ENCODE measurements around the gene ISG15.

ISG15 gene

GRCh38 chr1:1013105-1013921 is at the start of gene ISG15:
TSS of gene ISG15 (plus strand) at chr1:1013497. CDS start at chr1:1013574, 77 bp downstream.
- Histone ChIP-seq H3K4me3 (ENCODE audit: insufficient read length, low read depth) (peak within 1 kb of the TSS; percentile 55), H3K9ac (ENCODE audit: insufficient read length, low read depth) (peak within 1 kb of the TSS; percentile 80), H3K36me3 (ENCODE audit: insufficient read depth, insufficient read length, low read length) (peaks cover 8% of the 10 kb centered on the region), H3K27me3 (ENCODE audit: insufficient read depth, insufficient read length) (no peaks in the 10 kb centered on the region), H3K4me1 (ENCODE audit: insufficient read depth, insufficient read length) (peaks cover 6% of the 10 kb centered on the region), H3K9me3 (ENCODE audit: insufficient read depth, low read length) (no peaks in the 10 kb centered on the region; the same call in 1 of the 2 replicates)
- peak; percentile 33 for DNase-seq (ENCODE audit: low read depth, low spot score)
- TF ChIP-seq YY1 (IDR thresholded peaks at IDR 0.05; ENCODE audit: insufficient read depth, insufficient read length) (no peak), ZNF274 (IDR thresholded peaks at IDR 0.05; ENCODE audit: low read depth, low read length) (no peak), SUZ12 (IDR thresholded peaks at IDR 0.05; ENCODE audit: extremely low read depth, insufficient read depth, insufficient read length) (no peak)

- no peak for TF ChIP-seq ZNF274 (IDR thresholded peaks at IDR 0.05; ENCODE audit: low read depth, low read length)
- TF ChIP-seq YY1 (IDR thresholded peaks at IDR 0.05; ENCODE audit: insufficient read depth, insufficient read length), result no peak
- no peak for TF ChIP-seq SUZ12 (IDR thresholded peaks at IDR 0.05; ENCODE audit: extremely low read depth, insufficient read depth, insufficient read length)
- DNase-seq (ENCODE audit: low read depth, low spot score), result no peak
- Histone ChIP-seq H3K4me3 (ENCODE audit: insufficient read length, low read depth) (no peak overlapping the region), H3K9me3 (ENCODE audit: insufficient read depth, low read length) (no peaks in the 10 kb centered on the region), H3K9ac (ENCODE audit: insufficient read length, low read depth) (no peak overlapping the region), H3K27me3 (ENCODE audit: insufficient read depth, insufficient read length) (peaks cover 28% of the 10 kb centered on the region), H3K36me3 (ENCODE audit: insufficient read depth, insufficient read length, low read length) (peaks cover 31% of the 10 kb centered on the region), H3K4me1 (ENCODE audit: insufficient read depth, insufficient read length) (peaks cover 8% of the 10 kb centered on the region)
Measured at GRCh38 chr1:963746-964525, 49.4 kb upstream of the ISG15 start.

GRCh38 chr1:964691-965525 is 48.4 kb upstream of the ISG15 start:
- Histone ChIP-seq H3K4me3 (ENCODE audit: insufficient read length, low read depth) (no peak overlapping the region), H3K9ac (ENCODE audit: insufficient read length, low read depth) (no peak overlapping the region), H3K36me3 (ENCODE audit: insufficient read depth, insufficient read length, low read length) (peaks cover 31% of the 10 kb centered on the region), H3K9me3 (ENCODE audit: insufficient read depth, low read length) (no peaks in the 10 kb centered on the region), H3K27me3 (ENCODE audit: insufficient read depth, insufficient read length) (peaks cover 28% of the 10 kb centered on the region), H3K4me1 (ENCODE audit: insufficient read depth, insufficient read length) (peaks cover 8% of the 10 kb centered on the region)
- DNase-seq (ENCODE audit: low read depth, low spot score), result no peak
- no peak for TF ChIP-seq ZNF274 (IDR thresholded peaks at IDR 0.05; ENCODE audit: low read depth, low read length)
- TF ChIP-seq YY1 (IDR thresholded peaks at IDR 0.05; ENCODE audit: insufficient read depth, insufficient read length), result no peak
- TF ChIP-seq SUZ12 (IDR thresholded peaks at IDR 0.05; ENCODE audit: extremely low read depth, insufficient read depth, insufficient read length), result no peak

DNA sequence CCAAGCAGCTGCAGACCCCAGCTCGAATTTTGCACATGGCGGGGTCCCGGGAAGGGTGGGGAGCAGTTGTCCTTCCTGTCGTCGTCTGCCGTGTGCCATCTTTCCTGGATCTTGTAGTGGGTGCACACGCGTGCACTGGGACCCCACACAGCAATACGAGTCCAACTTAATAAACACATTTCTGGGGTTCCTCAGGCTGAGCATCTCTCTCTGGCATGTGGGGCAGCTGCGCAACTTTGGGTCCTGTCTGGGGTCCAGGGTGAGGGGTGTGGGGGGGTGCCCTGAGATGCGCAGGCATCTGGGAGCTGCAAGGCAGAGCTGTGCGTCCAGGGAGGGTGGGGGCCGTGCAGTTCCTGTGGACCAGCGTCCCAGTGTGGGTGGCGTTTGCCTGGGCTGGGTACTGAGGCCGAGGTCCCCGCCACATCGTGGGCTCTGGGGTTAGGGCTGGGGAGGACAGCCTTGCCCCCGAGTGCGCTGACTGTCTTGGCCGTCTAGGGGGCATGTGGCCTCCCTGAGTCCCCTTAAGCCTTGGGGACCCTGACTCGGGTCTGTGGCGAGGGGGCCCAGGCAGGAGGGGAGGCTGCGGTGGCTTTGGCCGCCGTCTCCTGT is 47.7 kb upstream of the ISG15 start:
- Histone ChIP-seq H3K9ac (ENCODE audit: insufficient read length, low read depth) (peak overlapping the region; percentile 79), H3K36me3 (ENCODE audit: insufficient read depth, insufficient read length, low read length) (peaks cover 31% of the 10 kb centered on the region), H3K4me1 (ENCODE audit: insufficient read depth, insufficient read length) (peaks cover 12% of the 10 kb centered on the region), H3K9me3 (ENCODE audit: insufficient read depth, low read length) (no peaks in the 10 kb centered on the region), H3K27me3 (ENCODE audit: insufficient read depth, insufficient read length) (peaks cover 24% of the 10 kb centered on the region), H3K4me3 (ENCODE audit: insufficient read length, low read depth) (no peak overlapping the region)
- DNase-seq (ENCODE audit: low read depth, low spot score), result no peak
- no peak for TF ChIP-seq SUZ12 (IDR thresholded peaks at IDR 0.05; ENCODE audit: extremely low read depth, insufficient read depth, insufficient read length)
- no peak for TF ChIP-seq YY1 (IDR thresholded peaks at IDR 0.05; ENCODE audit: insufficient read depth, insufficient read length)
- TF ChIP-seq ZNF274 (IDR thresholded peaks at IDR 0.05; ENCODE audit: low read depth, low read length), result no peak

DNA sequence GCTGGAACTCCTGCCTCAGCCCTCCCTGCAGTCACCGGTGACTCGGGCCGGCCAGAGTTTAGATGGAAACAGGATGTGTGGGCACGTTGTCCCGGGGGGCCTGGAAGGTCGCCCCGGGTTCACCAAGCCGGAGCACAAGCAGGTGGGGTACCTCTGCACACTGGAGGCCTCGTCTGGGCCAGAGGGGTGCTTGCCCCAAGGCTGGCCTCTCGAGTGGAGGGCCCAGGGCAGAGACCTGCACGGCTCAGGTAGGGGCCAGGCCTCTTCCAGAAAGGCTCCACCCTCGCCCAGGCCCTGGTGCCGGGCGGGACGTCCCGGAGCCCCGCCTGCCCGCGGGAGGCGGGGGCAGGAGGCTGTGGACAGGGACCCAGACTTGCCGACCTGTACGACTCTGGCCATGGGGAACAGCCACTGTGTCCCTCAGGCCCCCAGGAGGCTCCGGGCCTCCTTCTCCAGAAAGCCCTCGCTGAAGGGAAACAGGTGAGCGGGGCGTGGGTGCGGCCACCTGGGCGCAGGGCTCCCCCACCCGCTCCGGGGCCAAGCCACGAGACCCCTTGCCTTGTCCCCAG is 47.1 kb upstream of the ISG15 start, which contains the start of gene PLEKHN1:
Gene PLEKHN1 (plus strand): TSS at position 348 of the 569 bp plus-strand sequence. CDS start 50 bp downstream, at position 398.
- DNase-seq (ENCODE audit: low read depth, low spot score), result no peak
- H3K9me3 ChIP-seq (ENCODE audit: insufficient read depth, low read length), result no peaks in the 10 kb centered on the region
- peak within 1 kb of the TSS; percentile 63 for H3K4me3 ChIP-seq (ENCODE audit: insufficient read length, low read depth)
- H3K9ac ChIP-seq (ENCODE audit: insufficient read length, low read depth), result peak within 1 kb of the TSS; percentile 79
- H3K36me3 ChIP-seq (ENCODE audit: insufficient read depth, insufficient read length, low read length), result peaks cover 31% of the 10 kb centered on the region
- TF ChIP-seq SUZ12 (IDR thresholded peaks at IDR 0.05; ENCODE audit: extremely low read depth, insufficient read depth, insufficient read length), result no peak
- no peak for TF ChIP-seq ZNF274 (IDR thresholded peaks at IDR 0.05; ENCODE audit: low read depth, low read length)
- TF ChIP-seq YY1 (IDR thresholded peaks at IDR 0.05; ENCODE audit: insufficient read depth, insufficient read length), result no peak
- peaks cover 12% of the 10 kb centered on the region for H3K4me1 ChIP-seq (ENCODE audit: insufficient read depth, insufficient read length)
- H3K27me3 ChIP-seq (ENCODE audit: insufficient read depth, insufficient read length), result peaks cover 23% of the 10 kb centered on the region

- H3K4me1 ChIP-seq (ENCODE audit: insufficient read depth, insufficient read length), result peaks cover 8% of the 10 kb centered on the region
- TF ChIP-seq SUZ12 (IDR thresholded peaks at IDR 0.05; ENCODE audit: extremely low read depth, insufficient read depth, insufficient read length), result no peak
- TF ChIP-seq ZNF274 (IDR thresholded peaks at IDR 0.05; ENCODE audit: low read depth, low read length), result no peak
- no peak for TF ChIP-seq YY1 (IDR thresholded peaks at IDR 0.05; ENCODE audit: insufficient read depth, insufficient read length)
- H3K4me3 ChIP-seq (ENCODE audit: insufficient read length, low read depth), result peak overlapping the region; percentile 63
- H3K36me3 ChIP-seq (ENCODE audit: insufficient read depth, insufficient read length, low read length), result peaks cover 28% of the 10 kb centered on the region
- peak overlapping the region; percentile 79 for H3K9ac ChIP-seq (ENCODE audit: insufficient read length, low read depth)
- no peak for DNase-seq (ENCODE audit: low read depth, low spot score)
- H3K9me3 ChIP-seq (ENCODE audit: insufficient read depth, low read length), result no peaks in the 10 kb centered on the region
- peaks cover 18% of the 10 kb centered on the region for H3K27me3 ChIP-seq (ENCODE audit: insufficient read depth, insufficient read length)
Measured at GRCh38 chr1:966704-967300, 46.5 kb upstream of the ISG15 start.
